DND-41 (cell line): ENCODE data around the gene ANKMY1.

Experiments
- CTCF ChIP-seq: IDR thresholded peaks from 2 replicates; pipeline ENCODE4 v1.5.1; 2012; ENCODE audit warnings: borderline replicate concordance, low read length, moderate library complexity, mild to moderate bottlenecking; ENCODE audit not compliant: poor library complexity, severe bottlenecking; ENCODE audit errors: extremely low read depth
- EZH2 ChIP-seq: IDR thresholded peaks from 3 replicates; pipeline ENCODE4 v1.6.1; 2012; ENCODE audit warnings: borderline replicate concordance, low read depth, mild to moderate bottlenecking, moderate library complexity, low read length, inconsistent platforms; ENCODE audit not compliant: severe bottlenecking

- TF ChIP-seq CTCF, result no peak
- TF ChIP-seq EZH2, result no peak
Observed at GRCh38 chr2:240588006-240588655, 30.3 kb upstream of the ANKMY1 start.
